Nucleus accumbens (tissue), 56 donors: Measurements from ENCODE around the gene DENND1A.

Experiments
- DNase-seq, 56 donors: peaks; one replicate each; lab custom pipeline; 2025; lab: John Stamatoyannopoulos, UW

Gene DENND1A

DNA sequence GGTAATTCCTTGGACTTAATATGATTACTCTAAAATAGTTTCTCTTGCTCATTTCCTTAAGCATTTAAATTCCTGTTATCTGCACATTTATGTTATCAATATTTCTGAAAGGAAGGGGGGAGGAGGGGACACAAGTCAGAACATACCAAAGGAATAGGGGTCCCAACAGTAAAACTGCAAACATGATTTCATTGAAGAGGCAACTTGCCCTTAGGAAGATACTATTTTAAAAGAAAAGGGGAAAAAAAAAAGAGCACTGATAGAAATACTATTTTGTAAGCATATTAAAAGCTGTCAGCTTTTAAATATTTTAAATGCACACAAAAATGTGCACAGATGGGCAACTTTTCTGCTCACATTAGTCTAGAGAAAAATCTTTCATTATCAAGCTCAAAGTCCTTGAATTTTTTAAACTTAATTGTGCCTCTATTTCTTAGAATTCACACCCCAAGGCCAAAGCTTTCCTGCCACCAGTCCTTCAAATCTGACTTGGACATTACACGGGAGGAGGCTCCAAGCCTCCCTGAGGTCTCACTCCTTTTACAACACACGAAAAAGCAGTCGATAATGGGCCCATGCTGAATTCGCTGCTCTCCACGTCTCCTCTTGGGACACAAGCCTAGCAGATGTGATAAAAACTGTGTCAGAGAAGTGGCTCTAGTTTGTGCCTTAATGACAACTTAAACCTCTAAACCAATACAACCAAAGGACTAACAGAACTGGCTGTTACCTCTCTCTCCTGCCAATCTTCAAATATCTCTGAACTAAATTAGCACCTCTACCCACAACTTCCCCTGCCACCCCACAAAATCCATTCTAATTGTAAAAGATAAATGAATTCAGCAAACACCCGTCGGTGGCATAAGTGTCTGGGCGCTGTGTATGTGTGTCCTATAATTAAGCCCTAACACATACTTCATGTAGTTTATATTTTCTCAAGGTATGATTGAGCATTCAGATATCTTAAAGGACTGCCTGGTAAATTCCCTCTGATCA lies 154.3 kb downstream of the DENND1A start:
- no peak for DNase-seq

GRCh38 chr9:123773783-123774182 lies 156.1 kb downstream of the DENND1A start:
- DNase-seq = no peak

GRCh38 chr9:123772967-123773366 lies 157.0 kb downstream of the DENND1A start:
- DNase-seq = no peak

GRCh38 chr9:123772374-123772773 lies 157.6 kb downstream of the DENND1A start:
- DNase-seq = no peak

- no peak for DNase-seq
These were observed 158.2 kb downstream of the DENND1A start for GRCh38 chr9:123771690-123772089.

DNA sequence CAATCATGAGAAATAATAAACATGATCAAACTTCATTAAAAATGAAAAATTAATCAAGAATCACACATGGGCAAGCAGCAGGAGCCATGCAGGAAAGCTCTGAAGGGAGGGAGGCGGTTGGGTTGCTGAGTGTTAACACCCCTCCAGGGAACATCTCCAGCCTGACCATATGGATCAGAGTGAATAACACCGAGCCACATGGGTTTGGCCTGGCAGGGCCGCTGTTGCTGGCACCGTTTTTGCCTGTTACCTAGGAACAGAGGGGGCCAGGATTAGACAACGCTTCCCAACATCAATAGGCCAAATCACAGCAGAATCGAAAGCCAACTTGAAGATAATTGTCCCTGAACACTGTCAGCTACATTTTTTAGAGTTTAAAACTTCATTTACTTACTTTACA lies 160.2 kb downstream of the DENND1A start:
- peak in 7 of 56 donors; percentile 6 to 47 (median 12) for DNase-seq

DNA sequence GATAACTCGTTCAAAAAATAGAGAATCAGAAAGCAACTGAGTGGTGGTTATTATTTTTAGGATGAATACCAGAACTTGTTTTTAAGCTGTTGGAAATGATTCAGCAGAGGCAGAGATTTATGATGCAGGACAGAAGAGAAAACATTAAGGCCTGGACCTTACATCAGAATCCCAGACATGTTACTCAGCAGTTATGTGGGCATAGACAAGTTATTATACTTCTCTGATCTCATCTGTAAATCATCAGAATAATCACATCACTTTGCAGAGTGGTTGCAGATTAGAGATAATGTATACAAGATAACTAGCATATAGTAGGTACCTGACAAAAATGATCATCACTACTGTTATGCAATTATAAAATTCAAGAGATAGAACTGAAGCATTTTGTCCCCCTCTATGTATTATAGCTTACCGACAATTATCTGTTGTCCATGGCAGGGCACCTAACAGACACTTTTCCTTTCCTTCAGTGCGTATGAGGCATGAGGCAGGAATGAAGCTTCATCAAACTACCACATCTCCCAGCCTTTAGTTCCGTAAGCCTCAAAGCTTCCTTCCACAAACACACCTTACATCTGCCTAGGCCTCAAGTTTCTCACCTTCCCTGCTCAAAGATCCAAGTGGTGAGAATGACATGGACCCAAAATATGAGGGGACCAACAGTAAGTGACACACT lies 165.9 kb downstream of the DENND1A start:
- DNase-seq = no peak

DNA sequence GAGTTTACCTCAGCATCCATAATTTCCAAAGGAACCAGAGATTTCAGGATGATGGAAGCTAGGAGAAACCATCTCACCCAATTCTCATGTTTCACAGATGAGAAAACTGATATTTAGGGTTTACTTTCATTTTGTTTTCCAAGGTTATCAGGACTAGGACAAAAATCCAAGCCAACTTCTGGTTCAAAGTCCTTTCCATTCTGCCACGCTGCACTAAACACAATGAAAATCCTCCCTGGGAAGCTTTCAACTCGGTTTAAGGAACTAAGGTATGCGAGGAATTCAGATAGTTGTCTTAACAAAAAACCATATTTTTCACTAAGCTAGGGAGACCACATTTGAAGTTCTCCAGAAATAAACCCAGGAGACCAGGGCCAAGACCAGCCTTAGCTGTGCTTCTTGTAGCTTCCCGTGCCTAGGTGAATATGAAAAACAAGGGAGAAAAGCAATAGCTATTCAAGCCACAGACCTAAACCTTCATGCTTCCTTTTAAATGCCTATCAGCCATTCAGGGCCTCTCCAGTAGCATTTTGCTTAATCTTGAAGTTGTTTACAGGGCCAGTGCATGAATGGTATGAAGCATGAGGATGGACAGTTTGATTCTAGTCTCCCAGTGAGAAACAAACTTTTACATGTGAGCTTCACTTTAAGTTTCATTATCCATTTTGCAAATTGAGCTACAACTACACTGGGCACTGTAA lies 167.9 kb downstream of the DENND1A start:
- DNase-seq = no peak

GRCh38 chr9:123757960-123758359 lies 172.0 kb downstream of the DENND1A start:
- DNase-seq = no peak

DNA sequence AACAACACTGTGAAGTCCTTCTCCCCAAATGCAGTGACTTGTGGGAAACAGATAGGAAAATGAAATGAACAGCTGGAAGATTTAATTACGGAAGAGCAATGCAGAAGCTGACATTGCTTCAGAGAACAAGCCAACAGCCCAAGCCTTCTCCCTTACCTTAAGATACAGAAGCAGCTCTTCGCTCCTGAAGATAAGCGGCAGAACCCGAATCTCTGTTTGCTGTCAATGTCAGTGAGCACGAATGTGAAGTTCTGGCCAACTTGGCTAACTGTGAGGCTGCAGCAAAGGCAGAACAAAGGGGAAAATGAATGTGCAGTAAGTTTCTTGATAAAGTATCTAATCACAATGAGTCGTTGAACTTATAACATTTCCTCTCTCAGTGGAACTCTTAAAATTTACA lies 172.4 kb downstream of the DENND1A start:
- DNase-seq = no peak

DNA sequence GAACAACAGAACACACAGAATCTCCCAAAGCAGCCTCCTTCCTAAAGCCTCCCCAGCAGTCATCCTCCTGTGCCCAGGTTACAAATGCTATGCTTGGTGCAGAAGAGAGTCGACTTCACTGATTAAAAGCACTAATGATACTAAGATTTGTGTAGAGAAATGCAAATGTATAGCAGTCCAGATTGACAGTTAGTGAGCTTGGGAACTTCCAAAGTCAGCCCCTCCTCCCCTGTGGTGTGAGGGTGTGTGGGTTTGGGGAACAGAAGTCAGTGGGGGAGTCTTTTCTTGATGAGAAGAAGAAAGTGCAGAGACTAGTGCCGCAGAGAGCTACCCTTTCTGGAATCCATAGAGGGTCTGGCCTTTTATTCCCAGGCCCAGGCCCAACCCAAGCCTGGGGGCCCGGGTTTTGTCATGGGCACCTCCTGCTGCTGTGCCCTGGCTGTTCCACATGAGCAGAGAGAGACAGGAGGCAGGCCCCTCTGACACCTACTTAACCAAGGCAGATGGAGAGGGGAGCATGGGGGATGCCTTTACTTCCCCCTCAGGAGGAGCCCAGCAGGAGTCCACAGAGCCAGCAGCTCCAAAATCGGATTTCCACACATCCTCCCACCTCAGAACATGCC lies 173.3 kb downstream of the DENND1A start:
- no peak for DNase-seq

DNA sequence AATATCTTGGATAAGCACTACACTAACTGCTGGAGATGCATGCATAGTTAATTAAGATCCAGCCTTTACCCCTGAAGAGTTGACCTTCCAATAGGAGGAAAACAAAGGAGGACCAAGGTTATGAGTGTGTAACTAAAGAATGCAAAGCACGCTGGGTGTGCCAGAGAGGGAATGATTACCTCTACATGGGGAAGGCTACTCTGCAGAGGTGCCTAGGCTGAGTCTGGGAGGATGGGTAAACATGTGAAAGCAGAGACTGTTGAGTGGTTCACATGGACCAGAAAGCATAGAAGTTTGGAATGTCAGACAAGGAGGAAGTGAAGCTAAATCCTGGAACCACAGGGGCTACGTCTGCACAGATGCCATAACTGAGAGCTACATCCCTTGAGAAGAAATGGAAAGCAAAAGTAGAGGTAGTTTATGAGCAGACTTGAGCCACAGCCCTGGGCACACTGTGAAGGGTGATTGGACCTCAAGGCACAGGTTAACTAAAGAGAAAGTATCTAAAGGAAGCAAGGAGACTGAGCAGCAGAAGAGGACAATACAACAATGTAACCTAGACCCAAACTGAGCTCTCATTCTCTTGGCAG lies 176.2 kb downstream of the DENND1A start:
- DNase-seq = no peak

GRCh38 chr9:123753016-123753415 lies 176.9 kb downstream of the DENND1A start:
- DNase-seq = no peak

DNA sequence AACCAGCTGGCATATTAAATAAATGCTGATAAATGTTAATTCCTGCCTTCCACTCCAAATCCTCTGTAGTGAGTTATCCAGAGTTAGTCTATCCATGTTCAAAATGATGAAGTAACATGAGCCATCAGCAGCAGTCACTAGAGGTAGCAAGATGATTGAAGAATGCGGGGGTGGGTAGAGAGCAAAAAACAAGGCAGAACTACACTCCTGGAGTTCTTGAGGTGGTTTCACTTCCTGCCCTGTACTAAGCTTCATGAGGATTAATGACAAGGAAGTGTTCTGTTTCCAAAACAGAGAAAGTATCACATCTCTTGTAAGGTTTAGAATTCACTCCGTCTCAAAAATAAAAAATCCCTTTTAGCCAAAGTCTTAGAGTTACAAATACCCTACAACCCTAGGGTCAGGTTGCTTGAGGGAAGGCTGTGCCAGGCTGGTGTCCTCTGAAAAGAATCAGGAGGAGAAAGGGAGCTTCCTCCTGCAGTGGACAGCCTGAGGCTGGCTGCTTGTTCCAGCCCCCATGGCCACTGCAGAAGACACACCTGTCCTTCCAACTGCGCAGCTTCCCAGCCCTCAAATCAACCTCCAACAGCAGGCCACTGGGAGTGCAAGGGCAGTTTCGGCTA lies 180.2 kb downstream of the DENND1A start:
- no peak for DNase-seq

DNA sequence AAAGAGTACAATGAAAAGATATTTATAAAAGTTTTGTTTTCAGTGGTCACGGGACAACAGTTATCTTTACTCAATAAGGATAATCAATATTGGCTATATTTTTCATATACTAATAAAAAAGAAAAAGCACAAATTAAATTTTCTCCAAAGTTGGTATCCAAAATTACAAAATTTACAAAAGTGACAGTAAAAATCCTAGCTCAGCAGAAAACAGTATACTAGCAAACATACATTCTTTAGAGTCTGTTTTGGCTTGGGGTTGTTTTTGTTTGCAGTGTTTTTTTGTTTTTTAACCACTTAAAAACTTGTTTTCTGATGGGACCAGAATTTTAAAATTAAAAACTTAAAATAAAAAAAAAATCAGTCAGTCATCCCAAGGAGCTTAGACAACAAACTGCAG lies 183.2 kb downstream of the DENND1A start:
- DNase-seq = no peak

GRCh38 chr9:123745933-123746332 lies 184.0 kb downstream of the DENND1A start:
- no peak for DNase-seq

- DNase-seq = no peak
These were observed 184.5 kb downstream of the DENND1A start for GRCh38 chr9:123745451-123745850.

GRCh38 chr9:123743737-123744136 lies 186.2 kb downstream of the DENND1A start:
- DNase-seq = no peak

GRCh38 chr9:123742009-123742767 lies 187.7 kb downstream of the DENND1A start:
- peak in 50 of 56 donors; percentile 2 to 84 (median 31) for DNase-seq
